NAMALWA (cell line): Measurements from ENCODE around the gene EEFSEC.

Experiments used
- DNase-seq: peaks from one replicate; pipeline ENCODE4 v3.0.0-alpha.2; 2015; ENCODE audit warnings: low spot score

The EEFSEC gene

DNA sequence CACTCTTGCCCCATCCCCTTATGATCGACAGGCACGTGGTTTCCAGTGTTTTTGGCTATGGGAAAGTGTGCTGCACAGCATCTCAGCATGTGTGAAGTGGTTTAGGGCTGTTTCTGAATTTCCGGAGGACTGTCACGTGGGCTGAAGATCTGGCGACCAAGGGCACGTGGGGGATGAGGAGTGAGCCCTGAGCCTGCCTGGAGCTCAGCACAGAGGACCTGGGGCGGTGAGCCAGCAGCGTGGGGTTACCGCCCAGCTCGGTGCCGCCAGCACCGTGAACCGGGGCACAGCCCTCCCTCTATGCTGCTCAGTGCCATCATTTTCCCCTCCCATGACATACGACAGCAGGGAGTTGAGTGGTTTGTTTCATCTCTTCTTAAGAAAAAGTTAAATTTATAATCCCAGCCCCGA lies 163.2 kb downstream of the EEFSEC start:
- DNase-seq = no peak

GRCh38 chr3:128317101-128317697 lies 163.9 kb downstream of the EEFSEC start:
- no peak for DNase-seq

GRCh38 chr3:128317698-128318231 lies 164.5 kb downstream of the EEFSEC start:
- DNase-seq = no peak

DNA sequence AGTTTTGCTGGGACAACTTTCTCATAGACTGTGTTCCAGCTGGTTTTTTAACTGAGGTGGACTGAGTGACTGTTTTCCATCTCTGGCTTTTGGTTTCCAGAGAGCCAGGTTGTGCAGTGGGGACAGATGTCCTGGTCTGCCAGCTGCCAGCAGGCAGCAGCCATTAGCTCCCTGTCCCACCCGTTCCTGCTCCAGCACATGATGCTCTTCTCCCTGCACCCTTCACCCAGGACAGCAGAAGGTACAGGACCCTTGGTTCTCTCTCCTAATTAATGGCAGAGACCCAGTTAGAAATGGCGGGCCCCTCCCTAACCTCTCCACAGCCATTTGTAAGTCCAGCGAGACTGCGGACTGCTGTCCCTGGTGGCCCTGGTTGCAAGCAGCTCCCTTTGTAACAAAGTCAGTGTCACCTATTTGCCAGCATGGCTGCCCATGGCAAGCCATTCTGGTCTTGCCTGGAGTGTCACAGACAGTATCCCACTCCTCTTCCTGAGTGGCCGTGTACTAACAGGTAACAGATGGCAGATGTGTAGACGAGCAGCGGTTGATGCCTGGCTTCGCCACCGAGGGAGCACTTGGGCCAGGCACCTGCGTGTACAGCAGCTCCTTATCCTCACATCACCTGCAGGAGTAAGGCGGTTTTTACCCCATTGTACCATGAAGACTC lies 165.1 kb downstream of the EEFSEC start:
- DNase-seq = no peak

DNA sequence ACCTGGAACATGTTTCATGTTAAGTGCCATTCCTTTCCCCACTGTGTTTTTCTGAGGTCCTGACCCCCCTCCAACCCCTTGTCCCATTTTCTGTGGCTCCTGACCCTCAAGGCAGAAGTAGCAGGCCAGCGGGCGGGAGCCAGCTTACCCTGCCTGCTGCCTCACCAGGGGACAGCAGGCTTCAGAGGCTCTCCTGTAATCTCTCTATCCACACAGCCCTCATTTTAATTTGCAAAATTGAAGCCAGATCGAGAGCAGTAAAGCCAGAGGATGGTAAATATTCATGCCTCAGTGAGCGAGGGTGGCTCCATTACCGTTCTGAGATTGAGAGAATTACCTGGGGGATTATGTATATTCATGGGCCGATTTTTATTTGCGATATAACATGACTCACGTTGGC lies 165.8 kb downstream of the EEFSEC start:
- no peak for DNase-seq

- no peak for DNase-seq
Observed at GRCh38 chr3:128319741-128320141, 166.5 kb downstream of the EEFSEC start.

DNA sequence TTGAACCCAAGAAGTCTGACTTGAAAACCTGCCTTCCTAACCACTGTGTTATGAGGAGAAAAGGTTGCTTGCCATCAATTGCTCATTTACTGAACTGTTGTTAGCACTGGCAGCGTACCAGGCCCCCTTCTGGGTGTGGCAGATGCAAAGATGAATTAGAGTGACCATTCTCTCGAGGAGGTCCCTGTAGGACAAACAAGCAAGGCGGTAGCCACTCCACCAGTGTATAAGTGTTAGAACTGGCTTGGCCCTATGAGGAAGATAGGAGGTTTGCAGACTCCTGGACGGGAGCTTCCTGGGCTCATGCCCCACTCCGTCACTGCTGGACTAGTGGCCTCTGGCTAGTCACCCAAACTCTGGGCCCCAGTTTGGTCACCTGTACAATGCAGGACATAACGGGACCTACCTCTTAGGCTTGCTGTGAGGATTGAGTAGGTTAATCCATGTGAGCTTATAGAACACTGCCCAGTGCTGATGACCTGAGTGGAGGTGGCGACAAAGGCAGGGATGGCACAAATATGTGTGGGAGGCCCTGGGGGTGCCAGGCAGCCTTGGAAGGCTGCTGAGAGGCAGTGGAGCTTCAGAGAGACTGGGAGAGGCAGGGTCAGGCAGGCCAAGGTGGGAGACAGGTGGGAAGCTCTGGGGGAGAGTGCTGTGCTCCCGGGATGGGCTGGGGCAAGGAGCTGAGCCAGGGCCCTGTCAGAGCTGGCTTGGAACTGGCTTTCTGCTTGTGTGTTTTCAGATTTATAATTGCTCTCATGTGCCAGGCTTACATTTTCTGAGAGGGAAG lies 167.5 kb downstream of the EEFSEC start:
- DNase-seq = no peak

GRCh38 chr3:128321418-128321817 lies 168.1 kb downstream of the EEFSEC start:
- no peak for DNase-seq

GRCh38 chr3:128322030-128323022 lies 169.0 kb downstream of the EEFSEC start:
- DNase-seq = peak; percentile 51

- no peak for DNase-seq
Observed at GRCh38 chr3:128323206-128324081, 170.2 kb downstream of the EEFSEC start.

GRCh38 chr3:128324911-128325592 lies 171.8 kb downstream of the EEFSEC start:
- no peak for DNase-seq

GRCh38 chr3:128326051-128326823 lies 173.0 kb downstream of the EEFSEC start:
- DNase-seq = no peak

GRCh38 chr3:128327606-128328031 lies 174.3 kb downstream of the EEFSEC start:
- no peak for DNase-seq

DNA sequence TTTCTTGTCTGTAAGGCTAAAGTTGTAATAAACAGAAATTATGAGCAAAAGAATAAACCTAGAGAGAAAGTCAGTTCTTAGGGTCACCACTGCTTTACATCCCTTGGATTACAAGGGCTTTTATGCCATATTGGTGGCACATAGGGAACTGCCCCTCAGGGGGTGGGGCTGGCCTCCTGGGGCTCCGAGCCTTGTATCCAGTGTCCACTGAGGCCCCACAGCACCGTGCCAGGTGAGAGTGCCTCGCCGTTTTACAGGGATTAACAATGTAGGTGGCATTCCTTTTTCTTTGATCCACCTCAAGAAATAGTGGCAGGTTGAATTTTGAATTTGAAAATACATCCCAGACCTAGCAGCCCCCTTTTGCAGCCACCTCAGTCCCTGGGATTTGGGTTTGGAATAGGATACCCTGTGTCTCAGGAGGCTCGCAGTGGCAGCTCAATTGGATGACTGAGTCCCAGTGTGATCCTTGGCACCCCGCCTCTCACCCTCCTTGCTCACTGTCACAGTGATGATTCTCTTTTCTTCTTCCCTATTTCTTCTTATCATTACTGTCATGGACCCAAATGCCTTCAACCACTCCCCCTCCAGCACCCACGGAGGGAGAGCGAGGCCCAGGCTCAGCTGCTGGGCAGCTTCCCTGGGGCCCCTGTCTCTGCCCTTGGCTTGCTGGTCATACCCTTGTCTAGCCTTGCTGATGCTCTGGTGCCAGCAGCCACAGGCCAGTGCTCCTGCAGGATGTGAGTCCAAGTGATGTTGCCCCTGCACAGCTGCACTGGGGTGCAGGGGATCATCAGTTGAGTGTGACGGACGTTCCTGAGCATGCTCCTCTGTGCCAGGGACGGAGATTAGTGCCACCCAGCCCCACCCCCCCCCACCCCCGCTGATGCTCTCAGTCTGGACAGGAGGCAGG lies 175.5 kb downstream of the EEFSEC start:
- DNase-seq = no peak

GRCh38 chr3:128329491-128330213 lies 176.4 kb downstream of the EEFSEC start:
- no peak for DNase-seq

- DNase-seq = no peak
Observed at GRCh38 chr3:128330214-128330842, 177.0 kb downstream of the EEFSEC start.

DNA sequence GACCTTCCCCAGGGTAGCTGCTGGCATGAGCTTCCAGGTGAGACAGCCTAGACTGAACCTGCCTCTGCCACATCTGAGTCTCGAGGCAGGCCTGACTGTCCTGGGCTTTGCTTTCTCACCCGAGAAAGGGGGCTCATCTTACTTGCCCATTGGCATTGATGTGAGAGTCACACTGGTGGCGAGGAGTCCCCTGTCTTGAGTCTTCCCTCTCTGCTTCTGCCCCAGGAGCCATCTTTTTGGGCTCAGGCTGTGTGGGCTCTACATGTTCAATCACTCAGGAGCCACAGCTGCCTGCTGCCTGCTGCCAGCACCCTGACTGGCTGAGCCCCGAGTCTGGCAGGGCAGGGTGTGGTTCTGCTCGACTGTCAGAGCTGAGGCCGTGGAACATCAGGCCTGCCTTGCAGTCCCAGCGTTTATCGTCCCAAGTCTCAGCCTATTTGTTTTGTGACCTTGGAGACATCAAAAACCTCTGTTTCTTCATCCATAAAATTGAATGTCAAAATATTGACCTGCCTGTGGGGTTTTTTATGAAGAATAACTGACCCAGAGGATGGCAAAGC lies 180.9 kb downstream of the EEFSEC start:
- no peak for DNase-seq
